GM21529 (cell line): Measurements from ENCODE around the gene PEAK1.
A peak's percentile ranks its signal among the peaks of the same experiment; 100 is the strongest.

ENCODE experiments used
- ATAC-seq: cut with Tn5 transposase; IDR thresholded peaks from one replicate; pipeline ENCODE4 v1.9.1; 2021; ENCODE audit not compliant: unreplicated experiment

PEAK1 gene

DNA sequence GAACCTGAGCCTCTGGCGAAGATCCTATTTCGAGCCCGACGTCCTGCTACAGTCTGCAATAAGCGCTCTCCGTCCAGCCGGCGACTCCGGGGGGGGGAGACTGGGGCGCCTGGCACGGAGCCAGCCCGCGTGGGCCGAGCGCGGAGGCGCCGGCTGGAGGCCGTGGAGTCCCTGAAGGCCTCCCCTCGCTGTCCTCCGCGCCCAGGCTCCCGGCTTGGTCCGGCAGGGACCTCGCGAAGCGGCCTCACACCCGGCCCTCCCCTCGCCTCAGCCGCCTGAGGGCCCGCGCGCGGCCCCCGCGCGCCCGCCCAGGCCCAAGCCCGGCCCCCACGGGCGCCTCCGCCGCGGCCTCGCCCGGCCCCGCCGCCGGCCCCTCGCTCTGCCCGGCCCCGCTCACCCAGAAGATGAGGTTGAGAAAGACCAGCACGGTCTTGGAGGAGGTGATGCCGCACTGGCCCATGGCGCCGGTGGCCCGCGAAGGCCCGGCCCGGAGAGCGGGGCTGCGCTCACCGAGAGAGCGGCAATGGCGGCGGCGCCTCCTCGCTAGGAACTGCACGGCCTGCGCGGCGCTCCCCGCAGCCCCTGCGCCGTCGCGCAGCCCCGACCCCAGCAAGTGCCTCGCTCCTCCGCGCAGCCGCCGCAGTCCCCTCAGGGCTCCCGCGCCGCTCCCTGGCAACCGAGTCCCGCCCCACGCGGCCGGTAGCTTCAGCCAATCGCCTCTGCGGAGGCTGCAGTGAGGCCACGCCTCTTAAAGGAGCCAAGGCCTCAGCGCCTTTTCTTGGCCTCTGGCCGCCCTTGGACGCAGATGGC lies 349.2 kb downstream of the PEAK1 start, which contains the start of gene TSPAN3:
Gene TSPAN3, minus strand, starts transcription at position 615 of the 810 bp plus-strand sequence. Its CDS starts 155 bp downstream, at position 460.
- peak; percentile 93 for ATAC-seq

DNA sequence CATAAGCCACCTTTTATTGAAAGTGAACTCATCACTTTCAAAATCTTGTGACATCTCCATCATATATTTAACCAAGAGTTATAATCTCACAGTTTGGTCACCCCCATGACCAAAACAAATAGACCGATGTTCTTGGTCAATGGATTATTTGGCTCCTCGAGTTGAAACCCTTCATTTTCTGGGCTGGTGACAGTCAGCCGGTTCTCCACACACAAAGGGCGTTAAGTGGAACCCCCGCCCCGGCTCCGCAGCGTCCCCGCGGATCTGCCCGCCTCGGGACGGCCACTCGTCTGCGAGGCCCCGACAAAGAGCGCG lies 349.8 kb downstream of the PEAK1 start:
- no peak for ATAC-seq

DNA sequence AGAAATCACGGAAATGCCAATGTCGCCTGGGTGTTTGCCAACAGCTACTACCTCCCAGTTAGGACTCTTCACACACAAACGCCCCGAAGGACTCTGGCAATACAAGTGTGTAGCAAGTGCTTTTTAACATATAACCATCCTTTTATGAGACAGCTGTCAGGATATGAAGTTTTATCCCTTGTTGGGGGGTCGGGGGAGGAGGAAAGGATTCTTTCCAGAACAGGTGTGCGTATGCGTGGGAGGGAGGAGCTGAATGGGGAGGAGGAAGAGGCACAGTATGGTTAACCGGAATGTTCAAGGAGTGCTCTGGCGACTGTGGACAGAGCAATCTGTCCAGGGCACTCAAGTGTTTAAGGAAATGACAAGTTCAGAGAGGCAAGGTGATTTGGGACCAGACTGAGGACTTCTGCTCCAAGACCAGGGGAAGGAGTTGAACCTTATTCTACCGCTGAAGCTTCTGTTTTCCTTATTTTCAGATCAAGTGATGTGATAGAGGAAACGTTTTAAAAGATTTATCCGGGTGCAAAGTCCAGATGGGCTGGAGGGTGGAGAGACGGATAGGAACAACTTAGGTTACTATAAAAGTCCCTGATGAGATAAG lies 350.3 kb downstream of the PEAK1 start:
- ATAC-seq: no peak

DNA sequence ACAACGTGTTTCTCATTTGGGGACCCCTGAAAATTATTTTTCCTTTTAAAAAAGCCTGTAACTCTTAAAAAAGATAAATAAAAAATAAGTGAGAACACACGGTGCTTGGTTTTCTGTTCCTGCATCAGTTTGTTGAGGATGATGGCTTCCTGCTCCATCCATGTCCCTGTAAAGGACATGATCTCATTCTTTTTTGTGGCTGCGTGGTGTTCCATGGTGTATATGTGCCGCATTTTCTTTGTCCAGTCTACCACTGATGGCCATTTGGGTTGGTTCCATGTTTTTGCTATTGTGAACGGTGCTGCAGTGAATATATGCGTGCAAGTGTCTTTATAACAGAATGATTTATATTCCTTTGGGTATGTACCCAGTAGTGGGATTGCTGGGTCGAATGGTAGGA lies 351.3 kb downstream of the PEAK1 start:
- no peak for ATAC-seq

DNA sequence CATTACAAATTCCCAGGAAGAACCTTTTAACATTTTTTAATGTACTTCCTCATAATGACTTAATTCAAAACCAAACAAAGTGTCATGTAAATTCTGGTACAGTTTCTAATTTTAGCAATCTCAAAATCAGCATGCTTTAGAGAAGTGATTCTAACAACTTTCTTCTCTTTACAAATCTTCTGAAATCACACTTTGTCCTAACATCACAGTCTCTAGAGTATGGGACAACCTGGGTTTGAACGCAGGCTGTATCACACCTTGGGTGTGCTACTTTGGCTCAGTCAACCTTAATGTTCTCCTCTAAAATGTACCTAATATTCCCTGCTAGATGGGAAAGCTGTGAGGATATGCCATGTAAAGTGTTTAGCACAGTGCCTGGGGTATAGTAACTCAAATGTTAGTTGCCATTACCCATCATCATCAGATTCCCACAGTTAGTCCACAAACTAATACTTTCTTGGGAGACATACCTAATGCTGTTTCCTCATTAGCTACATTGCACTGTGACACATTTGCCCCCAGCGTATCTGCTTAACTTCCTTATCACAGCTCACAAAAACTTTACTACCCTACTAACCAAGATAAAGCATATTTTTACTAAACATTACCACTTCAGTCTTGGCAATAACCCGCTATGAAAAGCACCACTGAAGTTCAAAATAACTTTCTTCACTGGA lies 352.1 kb downstream of the PEAK1 start:
- ATAC-seq: no peak

DNA sequence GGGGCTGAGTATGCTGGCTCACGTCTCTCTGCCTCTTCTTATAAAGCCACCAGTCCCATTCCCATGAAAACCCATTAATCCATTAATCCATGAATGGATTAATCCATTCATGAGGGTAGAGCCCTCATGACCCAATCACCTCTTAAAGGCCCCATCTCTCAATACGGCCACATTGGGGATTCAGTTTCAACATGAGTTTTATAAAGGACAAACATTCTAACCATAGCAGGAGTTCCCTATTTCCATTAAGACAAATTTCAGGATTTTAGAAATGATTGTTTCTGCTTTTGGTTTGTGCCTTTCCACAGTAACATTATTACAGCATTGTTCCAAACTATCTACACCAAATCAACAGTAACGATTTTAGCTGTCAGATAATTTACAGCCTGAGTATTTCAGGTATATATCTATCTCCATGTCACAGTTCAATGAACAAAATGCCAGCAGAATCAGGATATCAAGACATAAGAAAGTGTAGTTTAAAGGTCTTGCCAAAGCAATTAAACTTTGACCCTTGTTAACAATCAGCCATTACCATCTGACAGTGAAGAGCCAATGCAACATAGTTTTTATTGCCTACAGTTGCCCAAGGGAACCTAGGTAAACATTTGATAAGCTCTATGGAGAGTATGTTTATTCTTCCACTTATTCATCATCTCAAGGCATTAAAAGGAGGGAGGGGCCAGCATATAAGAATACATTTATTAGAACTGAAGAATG lies 352.8 kb downstream of the PEAK1 start:
- no peak for ATAC-seq

DNA sequence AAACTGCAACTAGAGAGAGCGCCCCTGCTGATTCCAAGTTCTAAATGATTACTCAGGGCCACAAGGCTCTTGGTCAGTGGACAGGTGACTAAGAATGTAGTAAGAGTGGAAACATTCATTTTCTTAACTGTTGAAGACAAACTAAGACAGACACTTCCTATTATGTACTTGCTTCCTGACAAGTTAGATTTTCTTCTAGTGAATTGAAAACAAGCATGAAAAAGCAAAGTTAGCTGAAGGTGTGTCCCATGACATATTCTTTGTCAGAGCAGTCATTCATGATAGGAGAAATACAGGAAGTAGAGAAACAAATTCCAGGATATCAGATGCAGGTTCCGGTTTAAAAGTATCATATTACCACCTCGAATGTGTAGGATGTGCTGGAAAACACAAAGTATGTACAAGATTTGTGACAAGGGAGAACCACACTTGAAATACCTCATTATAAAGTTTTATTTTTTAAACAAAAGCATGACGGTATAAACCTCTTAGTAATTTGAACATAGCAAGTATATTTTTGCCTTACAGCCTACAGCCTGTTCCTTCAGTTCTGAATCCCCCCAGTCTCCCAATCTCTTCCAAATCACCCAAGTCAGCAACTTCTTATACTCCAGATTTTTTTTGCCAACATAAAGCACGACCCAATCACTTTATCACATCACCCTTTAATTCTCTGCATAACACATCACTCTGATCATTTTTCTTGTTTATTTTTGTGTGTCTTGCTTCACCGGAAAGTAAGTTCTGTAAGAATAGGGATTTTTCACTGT lies 355.2 kb downstream of the PEAK1 start:
- ATAC-seq: no peak

DNA sequence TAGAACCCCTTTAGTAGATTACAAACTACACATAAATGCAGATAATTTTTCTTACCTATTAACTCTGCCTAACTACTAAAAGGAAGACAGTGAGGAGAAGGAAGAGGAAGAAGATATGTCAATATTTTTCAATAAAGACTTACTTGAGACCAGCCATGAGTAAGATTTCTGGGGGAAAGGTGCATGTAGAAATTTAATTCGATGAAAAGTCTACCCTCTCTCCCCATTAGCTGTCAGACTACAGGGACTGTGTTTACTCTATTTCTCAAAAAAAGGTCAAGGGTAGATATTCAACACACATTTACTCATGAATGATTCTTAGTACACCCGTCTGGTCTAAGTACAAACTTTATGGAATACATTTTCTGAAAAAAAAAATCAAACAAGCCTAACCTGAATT lies 355.8 kb downstream of the PEAK1 start:
- no peak for ATAC-seq

DNA sequence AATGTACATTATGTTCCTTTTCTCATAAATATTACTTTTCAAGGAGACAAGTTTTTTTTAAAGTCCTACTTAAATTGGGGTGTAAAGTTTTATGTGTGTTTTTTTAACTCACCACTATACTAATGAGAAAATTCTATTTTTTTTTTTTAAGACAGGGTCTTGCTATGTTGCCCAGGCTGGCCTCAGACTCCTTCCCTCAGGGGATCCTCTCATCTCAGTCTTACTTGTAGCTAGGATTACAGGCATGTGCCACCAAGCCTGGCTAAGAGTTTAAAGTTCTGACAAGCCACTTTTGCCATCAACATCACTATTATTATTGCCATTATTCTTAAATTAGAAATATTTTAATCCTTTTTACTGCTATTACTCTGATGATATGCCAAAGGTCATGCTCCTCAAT lies 356.7 kb downstream of the PEAK1 start:
- ATAC-seq: no peak

DNA sequence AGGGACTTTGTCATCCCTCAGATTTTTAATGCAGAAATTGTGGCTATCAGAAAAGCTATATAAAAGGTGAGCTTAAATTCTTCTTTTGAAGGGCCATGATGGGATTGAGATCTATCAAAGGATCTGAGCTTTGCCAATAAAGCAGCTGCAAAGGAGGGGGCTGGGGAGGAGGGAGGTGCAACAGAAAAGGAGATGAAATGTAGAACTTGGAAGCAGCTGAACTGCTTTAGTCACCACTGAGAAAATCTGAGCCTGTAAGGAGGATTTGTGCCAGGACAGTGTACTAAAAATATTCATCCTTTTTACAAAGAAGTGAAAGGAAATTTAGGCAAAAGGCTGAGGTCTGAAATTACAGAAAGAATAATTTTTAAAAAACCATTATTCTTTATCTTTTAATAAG lies 359.4 kb downstream of the PEAK1 start:
- no peak for ATAC-seq

DNA sequence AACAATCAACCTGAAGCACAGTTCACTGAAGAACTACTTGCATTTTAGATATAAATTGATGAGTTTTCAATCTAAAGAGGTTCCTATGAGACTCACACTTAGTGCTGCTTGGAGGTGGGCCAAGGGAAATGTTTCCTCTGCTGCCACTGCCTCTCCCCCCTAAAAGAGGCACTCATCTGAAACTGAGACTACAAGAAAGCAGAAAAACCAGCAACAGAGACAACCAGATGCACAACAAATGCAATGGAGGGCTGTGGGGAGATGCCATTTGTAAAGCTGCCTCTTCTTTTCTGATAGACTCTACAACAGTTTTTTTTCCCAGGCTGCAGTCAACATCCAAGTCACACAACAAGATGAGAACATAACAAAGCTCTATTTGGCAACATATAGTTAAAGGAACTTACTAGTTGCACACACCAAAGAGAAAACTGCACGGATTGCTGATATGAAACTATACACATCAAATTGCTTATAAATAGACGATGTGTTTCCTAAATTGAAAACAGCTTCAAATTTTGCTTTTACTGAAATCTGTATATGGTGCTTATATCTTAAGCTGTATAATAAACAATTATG lies 360.0 kb downstream of the PEAK1 start:
- peak; percentile 80 for ATAC-seq

DNA sequence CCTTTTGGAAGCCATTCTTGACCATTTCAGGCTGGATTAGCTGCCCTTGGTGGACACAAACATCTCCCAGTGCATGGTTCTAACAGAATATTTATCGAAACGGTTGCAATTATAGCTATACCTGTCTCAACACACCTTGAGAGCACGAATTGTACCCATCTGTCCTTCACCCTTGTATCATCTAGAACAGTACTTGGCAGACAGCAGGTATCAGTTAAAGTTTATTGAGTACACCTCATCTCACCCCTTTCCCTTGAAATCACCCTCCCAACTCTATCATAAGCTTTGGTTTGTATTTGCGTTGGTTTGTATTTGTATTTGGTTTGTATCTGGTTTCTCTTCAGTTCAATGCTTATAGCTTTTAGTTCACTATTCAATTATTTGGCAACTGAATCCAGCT lies 361.4 kb downstream of the PEAK1 start:
- ATAC-seq: no peak

DNA sequence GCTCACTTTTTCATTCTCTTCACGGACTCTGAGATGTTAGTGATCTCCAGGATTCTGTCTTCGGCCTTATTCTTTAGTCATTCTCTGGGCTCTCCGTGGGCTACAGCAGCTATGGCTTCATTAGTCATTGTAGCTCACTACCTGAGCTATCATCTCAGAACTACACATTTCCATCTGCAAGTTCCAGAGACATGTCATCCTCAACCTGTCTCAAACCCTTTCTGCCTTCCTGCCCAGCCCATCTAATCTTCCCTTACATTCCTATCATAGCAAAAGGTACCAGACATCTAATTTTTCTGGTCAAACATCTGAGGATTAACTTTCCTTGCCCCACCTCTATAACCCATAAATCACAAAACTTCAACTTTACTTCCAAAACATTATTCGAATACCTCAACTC lies 362.2 kb downstream of the PEAK1 start:
- ATAC-seq: no peak

DNA sequence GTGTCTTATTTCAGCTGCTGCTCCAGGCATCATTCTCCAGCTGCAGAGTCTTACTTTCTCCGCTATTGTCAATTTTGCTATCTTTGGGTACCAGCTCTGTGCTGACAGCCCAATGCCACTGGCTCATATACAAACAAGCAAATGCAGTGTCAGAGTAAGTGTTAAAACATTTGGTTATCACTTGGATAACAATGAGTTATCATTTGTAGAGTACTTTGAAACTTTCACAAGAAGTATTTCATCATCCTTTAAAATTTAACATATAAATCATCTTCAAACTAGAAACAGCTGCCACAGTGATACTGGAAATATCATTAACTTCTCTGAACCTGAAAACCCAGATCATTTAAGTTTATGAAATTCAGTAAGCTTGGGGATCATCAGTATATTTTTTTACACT lies 362.8 kb downstream of the PEAK1 start:
- no peak for ATAC-seq

DNA sequence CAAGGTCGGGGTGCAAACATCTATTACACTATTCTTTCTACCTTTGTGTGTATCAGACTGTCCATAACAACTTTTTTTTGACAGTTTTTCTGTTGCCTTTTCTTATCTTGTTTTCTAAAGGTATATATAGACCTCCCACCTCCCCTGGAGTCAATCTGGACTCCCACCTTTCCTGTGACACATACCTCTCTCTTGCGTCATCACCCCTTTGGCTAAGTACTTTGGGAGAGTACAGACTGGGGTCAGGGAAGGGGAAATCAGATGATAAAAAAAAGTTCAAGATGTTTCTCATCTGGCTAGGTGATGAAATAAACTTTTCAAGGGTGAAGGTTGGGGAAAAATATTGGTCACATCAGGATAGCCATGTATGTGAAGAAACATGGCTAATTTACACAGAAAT lies 366.2 kb downstream of the PEAK1 start:
- ATAC-seq: no peak

DNA sequence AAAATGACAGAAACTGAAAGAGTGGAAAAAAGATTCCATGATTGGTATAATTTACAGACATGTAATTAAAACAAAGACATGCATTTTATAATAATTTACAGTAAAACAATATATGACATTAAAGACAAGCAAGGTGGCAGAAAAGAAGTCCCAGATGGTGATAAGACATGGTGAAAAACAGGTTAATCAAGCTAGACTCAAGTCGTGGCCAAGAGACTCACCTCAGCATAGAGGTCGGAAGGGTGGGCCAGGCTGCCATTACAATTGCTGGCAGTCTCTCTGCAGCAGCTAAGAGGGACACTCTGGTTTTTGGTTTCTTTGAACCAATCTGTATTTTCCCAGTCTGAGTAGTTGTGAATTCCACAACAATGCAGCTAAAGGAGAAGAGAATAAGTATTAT lies 367.3 kb downstream of the PEAK1 start:
- no peak for ATAC-seq
